NT2/D1 (cell line): ENCODE results near the gene GRWD1.

Experiments used
- DNase-seq: peaks from one replicate; pipeline ENCODE4 v3.0.0-alpha.2; 2011; ENCODE audit warnings: low read depth, low spot score
- H3K27me3 ChIP-seq: 2 replicates; pipeline ENCODE4 v1.6.0; 2011; ENCODE audit warnings: mild to moderate bottlenecking; ENCODE audit not compliant: insufficient read length, insufficient read depth
- H3K36me3 ChIP-seq: 2 replicates; pipeline ENCODE4 v1.6.1; 2011; ENCODE audit warnings: mild to moderate bottlenecking, low read length, mixed read lengths; ENCODE audit not compliant: insufficient read depth, insufficient read length
- H3K4me1 ChIP-seq: 2 replicates; pipeline ENCODE4 v1.5.1; 2011; ENCODE audit not compliant: insufficient read depth, insufficient read length
- H3K4me3 ChIP-seq: 2 replicates; pipeline ENCODE4 v1.5.1; 2011; ENCODE audit warnings: low read depth; ENCODE audit not compliant: insufficient read length
- H3K9ac ChIP-seq: 2 replicates; pipeline ENCODE4 v1.6.0; 2011; ENCODE audit warnings: low read depth; ENCODE audit not compliant: insufficient read length
- H3K9me3 ChIP-seq: 2 replicates; pipeline ENCODE4 v1.5.1; 2011; ENCODE audit warnings: mild to moderate bottlenecking, low read length; ENCODE audit not compliant: insufficient read depth
- SUZ12 ChIP-seq: IDR thresholded peaks from 2 replicates; pipeline ENCODE4 v1.6.1; 2011; ENCODE audit not compliant: insufficient read length, insufficient read depth; ENCODE audit errors: extremely low read depth
- YY1 ChIP-seq: IDR thresholded peaks from 2 replicates; pipeline ENCODE4 v1.6.1; 2011; ENCODE audit not compliant: insufficient read length, insufficient read depth
- ZNF274 ChIP-seq: IDR thresholded peaks from 2 replicates; pipeline ENCODE4 v1.6.1; 2011; ENCODE audit warnings: mild to moderate bottlenecking, low read depth, low read length

GRWD1 gene

GRCh38 chr19:48415806-48416221 lies 30.0 kb upstream of the GRWD1 start:
- H3K9ac ChIP-seq, result peak overlapping the region; percentile 56
- H3K4me3 ChIP-seq, result no peak overlapping the region
- H3K4me1 ChIP-seq, result peaks cover 12% of the 10 kb centered on the region
- H3K36me3 ChIP-seq, result peaks cover 6% of the 10 kb centered on the region
- peaks cover 11% of the 10 kb centered on the region for H3K27me3 ChIP-seq
- TF ChIP-seq YY1 (no peak), SUZ12 (no peak), ZNF274 (no peak)
- DNase-seq, result no peak
- H3K9me3 ChIP-seq, result no peaks in the 10 kb centered on the region

- no peak for DNase-seq
- Histone ChIP-seq H3K27me3 (peaks cover 11% of the 10 kb centered on the region), H3K9me3 (no peaks in the 10 kb centered on the region), H3K4me1 (peaks cover 12% of the 10 kb centered on the region), H3K9ac (no peak overlapping the region), H3K4me3 (no peak overlapping the region), H3K36me3 (peaks cover 6% of the 10 kb centered on the region)
- no peak for TF ChIP-seq SUZ12
- no peak for TF ChIP-seq YY1
- no peak for TF ChIP-seq ZNF274
Measured at GRCh38 chr19:48417421-48417820, 28.4 kb upstream of the GRWD1 start.

- peak overlapping the region; percentile 70 for H3K9ac ChIP-seq
- TF ChIP-seq SUZ12 (no peak), ZNF274 (no peak), YY1 (no peak)
- H3K4me1 ChIP-seq, result peaks cover 12% of the 10 kb centered on the region
- DNase-seq, result no peak
- H3K9me3 ChIP-seq, result no peaks in the 10 kb centered on the region
- H3K36me3 ChIP-seq, result peaks cover 6% of the 10 kb centered on the region
- peaks cover 11% of the 10 kb centered on the region for H3K27me3 ChIP-seq
- H3K4me3 ChIP-seq, result no peak overlapping the region
Measured at GRCh38 chr19:48418317-48419064, 27.3 kb upstream of the GRWD1 start.

GRCh38 chr19:48419158-48419920 lies 26.4 kb upstream of the GRWD1 start:
- Histone ChIP-seq H3K36me3 (peaks cover 6% of the 10 kb centered on the region), H3K4me3 (peak overlapping the region; percentile 11), H3K27me3 (peaks cover 2% of the 10 kb centered on the region), H3K9ac (peak overlapping the region; percentile 70), H3K9me3 (no peaks in the 10 kb centered on the region), H3K4me1 (peaks cover 7% of the 10 kb centered on the region)
- TF ChIP-seq YY1 (no peak), SUZ12 (no peak), ZNF274 (no peak)
- DNase-seq, result no peak

- DNase-seq, result no peak
Measured at GRCh38 chr19:48421548-48421947, 24.2 kb upstream of the GRWD1 start.

GRCh38 chr19:48424694-48425219 lies 21.0 kb upstream of the GRWD1 start:
- Histone ChIP-seq H3K36me3 (no peaks in the 10 kb centered on the region), H3K27me3 (no peaks in the 10 kb centered on the region), H3K4me3 (no peak overlapping the region), H3K4me1 (no peaks in the 10 kb centered on the region), H3K9ac (peak overlapping the region; percentile 64), H3K9me3 (no peaks in the 10 kb centered on the region)
- TF ChIP-seq ZNF274 (no peak), YY1 (no peak), SUZ12 (no peak)
- DNase-seq, result no peak

More at GRCh38 chr19:48421548-48421947, 24.2 kb upstream of the GRWD1 start:
- TF ChIP-seq ZNF274 (no peak), YY1 (no peak), SUZ12 (no peak)
- H3K27me3 ChIP-seq, result no peaks in the 10 kb centered on the region
- H3K4me1 ChIP-seq, result peaks cover 7% of the 10 kb centered on the region
- no peaks in the 10 kb centered on the region for H3K36me3 ChIP-seq
- no peak overlapping the region for H3K4me3 ChIP-seq
- no peaks in the 10 kb centered on the region for H3K9me3 ChIP-seq
- peak overlapping the region; percentile 10 for H3K9ac ChIP-seq

- TF ChIP-seq ZNF274, result no peak
- Histone ChIP-seq H3K27me3 (no peaks in the 10 kb centered on the region), H3K36me3 (no peaks in the 10 kb centered on the region), H3K4me3 (no peak overlapping the region), H3K4me1 (no peaks in the 10 kb centered on the region), H3K9me3 (no peaks in the 10 kb centered on the region), H3K9ac (no peak overlapping the region)
- no peak for DNase-seq
Measured at GRCh38 chr19:48428670-48429069, 17.1 kb upstream of the GRWD1 start.

GRCh38 chr19:48433337-48433736 lies 12.4 kb upstream of the GRWD1 start:
- TF ChIP-seq SUZ12 (no peak), ZNF274 (no peak), YY1 (no peak)
- Histone ChIP-seq H3K27me3 (no peaks in the 10 kb centered on the region), H3K4me3 (no peak overlapping the region), H3K36me3 (no peaks in the 10 kb centered on the region), H3K9ac (no peak overlapping the region), H3K9me3 (no peaks in the 10 kb centered on the region), H3K4me1 (peaks cover 3% of the 10 kb centered on the region)
- no peak for DNase-seq
